ENCODE results near the gene SLC2A9. TPM values are rescaled to one million over a fixed set of nuclear protein-coding genes. Genes with fewer than 3 reads are reported as not detected.

Gene SLC2A9
- total and polyA plus RNA-seq, 2 of the 8 experiments (the other 6 are each of a cell fraction or from before 2014, with no cell fraction given): 0.20 to 0.26 TPM

GRCh38 chr4:9988933-9989332 is 32.4 kb downstream of the SLC2A9 start (continued):
- TF ChIP-seq SAP30 (IDR thresholded peaks at IDR 0.05; ENCODE audit: insufficient read depth, insufficient replicate concordance, low read length) (no peak), JUND (IDR thresholded peaks at IDR 0.05; ENCODE audit: low read length) (no peak), EZH2 (IDR thresholded peaks at IDR 0.05; ENCODE audit: low read depth, low read length, severe bottlenecking) (no peak)
